Measurements from ENCODE around the gene FBN1. TPM values are rescaled to one million over a fixed set of nuclear protein-coding genes. Genes with fewer than 3 reads are reported as not detected.
A peak's percentile ranks its signal among the peaks of the same experiment; 100 is the strongest.

The FBN1 gene
- total RNA-seq, 4 donors from 2014 or later = 3.9 to 87.0 (median 23.4) TPM

- Histone ChIP-seq H3K9me3 (no peaks in the 10 kb centered on the region), H3K4me3 (no peak overlapping the region), H3K4me1 (no peaks in the 10 kb centered on the region), H3K27me3 (no peaks in the 10 kb centered on the region), H3K27ac (no peak overlapping the region), H3K36me3 (no peaks in the 10 kb centered on the region)
- TF ChIP-seq POLR2A (IDR thresholded peaks at IDR 0.05) (no peak), CTCF (IDR thresholded peaks at IDR 0.05) (no peak)
- WGBS, 2 donors = 93 to 95% methylated on average over 4 of the region's 4 CpGs
- no peak for DNase-seq
- intact Hi-C loops (cut with DNase I) = no loop called here
Measured at GRCh38 chr15:48653216-48653615, 7.7 kb upstream of the FBN1 start.

- 80 to 86% methylated on average over 3 to 6 of the region's 6 CpGs for WGBS, 2 donors
- Histone ChIP-seq H3K4me3 (no peak overlapping the region), H3K27me3 (no peaks in the 10 kb centered on the region), H3K9me3 (no peaks in the 10 kb centered on the region), H3K36me3 (no peaks in the 10 kb centered on the region), H3K4me1 (no peaks in the 10 kb centered on the region), H3K27ac (peak overlapping the region in 1 of 4 donors; percentile 0)
- DNase-seq = no peak
- intact Hi-C loops (cut with DNase I) = no loop called here
- TF ChIP-seq POLR2A (IDR thresholded peaks at IDR 0.05) (no peak), CTCF (IDR thresholded peaks at IDR 0.05) (no peak)
Measured at GRCh38 chr15:48652510-48653076, 7.1 kb upstream of the FBN1 start.

GRCh38 chr15:48650931-48651330 is 5.4 kb upstream of the FBN1 start:
- Histone ChIP-seq H3K27me3 (peaks cover 0 to 9% (median 0%) of the 10 kb centered on the region in 4 donors), H3K36me3 (no peaks in the 10 kb centered on the region), H3K27ac (no peak overlapping the region), H3K4me3 (no peak overlapping the region), H3K9me3 (no peaks in the 10 kb centered on the region), H3K4me1 (peaks cover 0 to 9% (median 0%) of the 10 kb centered on the region in 3 donors)
- intact Hi-C loops (cut with DNase I) = no loop called here
- TF ChIP-seq POLR2A (IDR thresholded peaks at IDR 0.05) (no peak), CTCF (IDR thresholded peaks at IDR 0.05) (no peak)
- no peak for DNase-seq
- WGBS, 2 donors = 86 to 93% methylated on average over 2 of the region's 2 CpGs

- no peak for DNase-seq
Measured at GRCh38 chr15:48647962-48648361, 2.5 kb upstream of the FBN1 start.

GRCh38 chr15:48646331-48646730 is 822 bp upstream of the FBN1 start:
- H3K4me3 ChIP-seq = peak overlapping the region; percentile 48 to 78 (median 65)
- H3K27ac ChIP-seq = peak overlapping the region; percentile 75 to 93 (median 86)
- peaks cover 0 to 34% (median 3%) of the 10 kb centered on the region in 4 donors for H3K27me3 ChIP-seq
- H3K9me3 ChIP-seq = no peaks in the 10 kb centered on the region
- TF ChIP-seq CTCF (IDR thresholded peaks at IDR 0.05) = no peak
- TF ChIP-seq POLR2A (IDR thresholded peaks at IDR 0.05) = no peak
- H3K36me3 ChIP-seq = no peaks in the 10 kb centered on the region
- intact Hi-C loops (cut with DNase I) = no loop called here
- WGBS, 2 donors = 75 to 78% methylated on average over 4 to 6 of the region's 11 CpGs
- H3K4me1 ChIP-seq = peaks cover 3 to 46% (median 13%) of the 10 kb centered on the region in 3 donors
- no peak for DNase-seq

More at GRCh38 chr15:48647962-48648361, 2.5 kb upstream of the FBN1 start:
- no peak overlapping the region for H3K27ac ChIP-seq
- peaks cover 0 to 30% (median 13%) of the 10 kb centered on the region in 3 donors for H3K4me1 ChIP-seq
- intact Hi-C loops (cut with DNase I) = no loop called here
- TF ChIP-seq CTCF (IDR thresholded peaks at IDR 0.05) (no peak), POLR2A (IDR thresholded peaks at IDR 0.05) (no peak)
- no peak overlapping the region for H3K4me3 ChIP-seq
- H3K36me3 ChIP-seq = no peaks in the 10 kb centered on the region
- peaks cover 0 to 34% (median 3%) of the 10 kb centered on the region in 4 donors for H3K27me3 ChIP-seq
- H3K9me3 ChIP-seq = no peaks in the 10 kb centered on the region

Measured in esophagus squamous epithelium (tissue), 5 donors.